HG03135 (cell line): Measurements from ENCODE around the gene SLC4A9.
A peak's percentile ranks its signal among the peaks of the same experiment; 100 is the strongest.
"Not testable (repeated sequence)": the region's sequence is repeated elsewhere in the genome, so short reads cannot be mapped to it uniquely, and the experiment has no call there.

Experiments
- ATAC-seq: cut with Tn5 transposase; IDR thresholded peaks from one replicate; pipeline ENCODE4 v1.9.1; 2021; ENCODE audit warnings: mild to moderate bottlenecking, moderate library complexity; ENCODE audit not compliant: unreplicated experiment

SLC4A9 gene

GRCh38 chr5:140337880-140338279 lies 22.1 kb upstream of the SLC4A9 start:
- no peak for ATAC-seq

- ATAC-seq: no peak
Observed at GRCh38 chr5:140338336-140338735, 21.7 kb upstream of the SLC4A9 start.

GRCh38 chr5:140338908-140339307 lies 21.1 kb upstream of the SLC4A9 start:
- ATAC-seq: no peak

- no peak for ATAC-seq
Observed at GRCh38 chr5:140339636-140340035, 20.4 kb upstream of the SLC4A9 start.

GRCh38 chr5:140340605-140341121 lies 19.3 kb upstream of the SLC4A9 start:
- ATAC-seq: no peak

- ATAC-seq: no peak
Observed at GRCh38 chr5:140341591-140341990, 18.4 kb upstream of the SLC4A9 start.

- no peak for ATAC-seq
Observed at GRCh38 chr5:140342287-140342686, 17.7 kb upstream of the SLC4A9 start.

- no peak for ATAC-seq
Observed at GRCh38 chr5:140342896-140343295, 17.1 kb upstream of the SLC4A9 start.

- not testable (repeated sequence) for ATAC-seq
Observed at GRCh38 chr5:140343849-140344248, 16.1 kb upstream of the SLC4A9 start.

GRCh38 chr5:140344683-140345423 lies 15.1 kb upstream of the SLC4A9 start:
- no peak for ATAC-seq

- peak; percentile 27 for ATAC-seq
Observed at GRCh38 chr5:140345919-140346347, 14.1 kb upstream of the SLC4A9 start.

- peak; percentile 72 for ATAC-seq
Observed at GRCh38 chr5:140346348-140347221, 13.4 kb upstream of the SLC4A9 start, which contains the start of gene HBEGF. TSS of gene HBEGF (minus strand) at chr5:140346603. CDS start at chr5:140346328, 275 bp downstream.

- ATAC-seq: no peak
Observed at GRCh38 chr5:140347360-140347759, 12.6 kb upstream of the SLC4A9 start.

GRCh38 chr5:140348104-140348503 lies 11.9 kb upstream of the SLC4A9 start:
- no peak for ATAC-seq

- ATAC-seq: no peak
Observed at GRCh38 chr5:140349244-140349643, 10.8 kb upstream of the SLC4A9 start.

GRCh38 chr5:140351609-140352334 lies 8.2 kb upstream of the SLC4A9 start:
- ATAC-seq: peak; percentile 53

GRCh38 chr5:140355546-140355945 lies 4.4 kb upstream of the SLC4A9 start:
- ATAC-seq: no peak

- ATAC-seq: peak; percentile 22
Observed at GRCh38 chr5:140356853-140357725, 2.9 kb upstream of the SLC4A9 start.

- ATAC-seq: peak; percentile 93
Observed at GRCh38 chr5:140357726-140358093, 2.3 kb upstream of the SLC4A9 start.

- ATAC-seq: no peak
Observed at GRCh38 chr5:140358738-140359310, 1.2 kb upstream of the SLC4A9 start.
